ENCODE data around the gene ZNF714.

Gene ZNF714

GRCh38 chr19:21109116-21109515 lies 27.1 kb downstream of the ZNF714 start:
- no peak overlapping the region for H3K4me3 ChIP-seq (ENCODE audit: low read depth, low read length)
- no peak for DNase-seq (ENCODE audit: low read depth)
- TF ChIP-seq, protein P1, sequence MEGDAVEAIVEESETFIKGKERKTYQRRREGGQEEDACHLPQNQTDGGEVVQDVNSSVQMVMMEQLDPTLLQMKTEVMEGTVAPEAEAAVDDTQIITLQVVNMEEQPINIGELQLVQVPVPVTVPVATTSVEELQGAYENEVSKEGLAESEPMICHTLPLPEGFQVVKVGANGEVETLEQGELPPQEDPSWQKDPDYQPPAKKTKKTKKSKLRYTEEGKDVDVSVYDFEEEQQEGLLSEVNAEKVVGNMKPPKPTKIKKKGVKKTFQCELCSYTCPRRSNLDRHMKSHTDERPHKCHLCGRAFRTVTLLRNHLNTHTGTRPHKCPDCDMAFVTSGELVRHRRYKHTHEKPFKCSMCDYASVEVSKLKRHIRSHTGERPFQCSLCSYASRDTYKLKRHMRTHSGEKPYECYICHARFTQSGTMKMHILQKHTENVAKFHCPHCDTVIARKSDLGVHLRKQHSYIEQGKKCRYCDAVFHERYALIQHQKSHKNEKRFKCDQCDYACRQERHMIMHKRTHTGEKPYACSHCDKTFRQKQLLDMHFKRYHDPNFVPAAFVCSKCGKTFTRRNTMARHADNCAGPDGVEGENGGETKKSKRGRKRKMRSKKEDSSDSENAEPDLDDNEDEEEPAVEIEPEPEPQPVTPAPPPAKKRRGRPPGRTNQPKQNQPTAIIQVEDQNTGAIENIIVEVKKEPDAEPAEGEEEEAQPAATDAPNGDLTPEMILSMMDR (IDR thresholded peaks at IDR 0.05; ENCODE audit: insufficient read depth, low read depth, low read length, missing control alignments): no peak

DNA sequence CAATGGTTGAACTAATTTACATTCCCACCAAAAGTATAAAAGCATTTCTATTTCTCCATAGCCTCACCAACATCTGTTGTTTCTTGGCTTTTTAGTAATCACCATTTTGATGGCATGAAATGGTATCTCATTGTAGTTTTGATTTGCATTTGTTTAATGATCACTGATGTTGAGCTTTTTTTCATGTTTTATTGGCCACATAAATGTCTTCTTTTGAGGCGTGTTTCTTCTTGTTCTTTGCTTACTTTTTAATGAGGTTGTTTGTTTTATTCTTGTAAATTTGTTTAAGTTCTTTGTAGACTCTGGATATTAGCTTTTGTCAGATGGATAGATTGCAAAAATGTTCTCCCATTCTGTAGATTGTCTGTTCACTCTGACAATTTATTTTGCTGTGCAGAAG lies 28.2 kb downstream of the ZNF714 start:
- TF ChIP-seq, protein P1 (IDR thresholded peaks at IDR 0.05; ENCODE audit: insufficient read depth, low read depth, low read length, missing control alignments): no peak
- no peak for DNase-seq (ENCODE audit: low read depth)
- H3K4me3 ChIP-seq (ENCODE audit: low read depth, low read length): no peak overlapping the region

DNA sequence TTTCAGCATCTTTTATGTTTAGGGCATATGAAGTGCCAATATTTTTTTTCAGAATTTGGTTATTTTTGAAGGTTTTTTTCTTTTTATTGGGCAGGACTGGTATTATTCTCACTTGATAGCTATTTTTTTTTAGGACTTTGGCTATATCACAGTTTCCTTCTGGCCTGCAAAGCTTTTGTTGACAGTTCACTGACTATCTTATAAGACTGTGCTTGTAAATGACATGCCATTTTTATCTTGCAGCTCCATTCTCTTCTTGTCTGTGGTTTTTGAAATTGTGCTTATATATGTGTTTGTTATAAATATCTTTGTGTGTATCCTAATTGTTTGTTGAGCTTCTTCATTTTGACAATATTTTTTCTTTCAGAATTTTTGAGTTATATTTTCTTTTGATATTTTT lies 33.4 kb downstream of the ZNF714 start:
- no peak overlapping the region for H3K4me3 ChIP-seq (ENCODE audit: low read depth, low read length)
- no peak for DNase-seq (ENCODE audit: low read depth)
- TF ChIP-seq, protein P1 (IDR thresholded peaks at IDR 0.05; ENCODE audit: insufficient read depth, low read depth, low read length, missing control alignments): no peak

DNA sequence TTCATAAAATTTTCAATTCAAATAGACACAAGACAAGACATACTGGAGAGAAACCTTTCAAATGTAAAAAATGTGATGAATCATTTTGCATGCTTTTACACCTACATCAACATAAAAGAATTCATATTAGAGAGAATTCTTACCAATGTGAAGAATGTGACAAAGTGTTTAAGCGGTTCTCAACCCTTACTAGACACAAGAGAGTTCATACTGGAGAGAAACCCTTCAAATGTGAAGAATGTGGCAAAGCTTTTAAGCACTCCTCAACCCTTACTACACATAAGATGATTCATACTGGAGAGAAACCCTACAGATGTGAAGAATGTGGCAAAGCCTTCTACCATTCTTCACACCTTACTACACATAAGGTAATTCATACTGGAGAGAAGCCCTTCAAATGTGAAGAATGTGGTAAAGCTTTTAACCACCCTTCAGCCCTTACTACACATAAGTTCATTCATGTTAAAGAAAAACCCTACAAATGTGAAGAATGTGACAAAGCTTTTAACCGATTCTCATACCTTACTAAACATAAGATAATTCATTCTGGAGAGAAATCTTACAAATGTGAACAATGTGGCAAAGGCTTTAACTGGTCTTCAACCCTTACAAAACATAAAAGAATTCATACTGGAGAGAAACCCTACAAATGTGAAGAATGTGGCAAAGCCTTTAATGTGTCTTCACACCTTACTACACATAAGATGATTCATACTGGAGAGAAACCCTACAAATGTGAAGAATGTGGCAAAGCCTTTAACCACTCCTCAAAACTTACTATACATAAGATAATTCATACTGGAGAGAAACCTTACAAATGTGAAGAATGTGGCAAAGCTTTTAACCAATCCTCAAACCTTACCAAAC lies 35.3 kb downstream of the ZNF714 start:
- no peak for DNase-seq (ENCODE audit: low read depth)
- H3K4me3 ChIP-seq (ENCODE audit: low read depth, low read length): no peak overlapping the region
- TF ChIP-seq, protein P1 (IDR thresholded peaks at IDR 0.05; ENCODE audit: insufficient read depth, low read depth, low read length, missing control alignments): no peak

GRCh38 chr19:21126078-21126477 lies 44.1 kb downstream of the ZNF714 start:
- no peak overlapping the region for H3K4me3 ChIP-seq (ENCODE audit: low read depth, low read length)
- TF ChIP-seq, protein P1 (IDR thresholded peaks at IDR 0.05; ENCODE audit: insufficient read depth, low read depth, low read length, missing control alignments): no peak
- no peak for DNase-seq (ENCODE audit: low read depth)

DNA sequence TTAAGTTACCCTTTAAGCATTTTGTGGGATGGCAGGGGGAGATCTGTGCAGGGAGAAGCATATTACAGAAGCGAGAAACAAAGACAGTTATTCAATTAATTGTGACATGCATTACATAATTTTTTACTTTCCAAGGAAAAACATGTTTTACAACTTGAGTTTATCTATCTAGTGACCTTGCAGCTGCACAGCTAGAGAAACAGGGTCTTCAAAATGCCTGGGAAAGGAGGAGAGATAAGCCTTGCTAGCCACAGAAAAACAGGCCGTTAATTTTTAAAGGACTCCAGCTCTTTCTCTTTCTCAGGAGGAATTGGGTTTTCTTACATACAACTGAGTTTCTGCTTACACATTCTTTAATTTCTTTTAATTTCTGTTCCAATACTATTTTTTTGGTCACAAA lies 45.0 kb downstream of the ZNF714 start:
- no peak overlapping the region for H3K4me3 ChIP-seq (ENCODE audit: low read depth, low read length)
- TF ChIP-seq, protein P1 (IDR thresholded peaks at IDR 0.05; ENCODE audit: insufficient read depth, low read depth, low read length, missing control alignments): no peak
- no peak for DNase-seq (ENCODE audit: low read depth)

DNA sequence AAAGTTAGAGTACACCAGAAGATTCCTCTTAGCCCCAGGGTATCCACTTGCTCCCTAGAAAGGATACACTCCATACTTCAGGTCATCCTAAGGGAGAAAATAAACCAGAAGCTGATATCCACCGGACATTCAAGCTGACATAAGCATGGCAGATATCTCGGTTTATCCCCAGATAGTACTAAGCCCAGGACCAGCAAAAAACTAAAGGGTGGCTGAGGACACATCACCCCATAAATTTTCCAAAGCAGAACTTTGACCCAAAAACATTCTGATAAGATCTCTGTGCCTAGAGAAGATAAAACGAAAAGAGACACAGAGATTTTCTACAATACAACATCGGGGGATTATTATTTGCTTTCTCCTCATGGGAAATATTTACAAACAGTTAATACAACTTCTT lies 45.9 kb downstream of the ZNF714 start:
- no peak overlapping the region for H3K4me3 ChIP-seq (ENCODE audit: low read depth, low read length)
- DNase-seq (ENCODE audit: low read depth): no peak
- TF ChIP-seq, protein P1 (IDR thresholded peaks at IDR 0.05; ENCODE audit: insufficient read depth, low read depth, low read length, missing control alignments): no peak

Measured in GM12865 (cell line).